Measurements from ENCODE around the gene MAD1L1.
A peak's percentile ranks its signal among the peaks of the same experiment; 100 is the strongest.

MAD1L1 gene

GRCh38 chr7:2019711-2020511, 212.8 kb downstream of the MAD1L1 start:
- DNase-seq, result peak; percentile 18 to 57

- no peak for DNase-seq
Observed at GRCh38 chr7:2019461-2019710, 213.4 kb downstream of the MAD1L1 start.

GRCh38 chr7:2018569-2019460, 213.9 kb downstream of the MAD1L1 start:
- no peak for DNase-seq

- no peak for DNase-seq
Observed at GRCh38 chr7:2017914-2018568, 214.7 kb downstream of the MAD1L1 start.

- no peak for DNase-seq
Observed at GRCh38 chr7:2017481-2017891, 215.3 kb downstream of the MAD1L1 start.

GRCh38 chr7:2016761-2017480, 215.8 kb downstream of the MAD1L1 start:
- DNase-seq, result no peak

- no peak for DNase-seq
Observed at GRCh38 chr7:2016021-2016631, 216.6 kb downstream of the MAD1L1 start.

GRCh38 chr7:2015251-2015871, 217.4 kb downstream of the MAD1L1 start:
- no peak for DNase-seq

- no peak for DNase-seq
Observed at GRCh38 chr7:2014391-2015241, 218.1 kb downstream of the MAD1L1 start.

- no peak for DNase-seq
Observed at GRCh38 chr7:2013381-2014311, 219.1 kb downstream of the MAD1L1 start.

- DNase-seq, result no peak
Observed at GRCh38 chr7:2012981-2013380, 219.8 kb downstream of the MAD1L1 start.

GRCh38 chr7:2012044-2012900, 220.5 kb downstream of the MAD1L1 start:
- no peak for DNase-seq

- no peak for DNase-seq
Observed at GRCh38 chr7:2011266-2012043, 221.3 kb downstream of the MAD1L1 start.

GRCh38 chr7:2010551-2011265, 222.0 kb downstream of the MAD1L1 start:
- DNase-seq, result no peak

- DNase-seq, result no peak
Observed at GRCh38 chr7:2010101-2010500, 222.6 kb downstream of the MAD1L1 start.

- no peak for DNase-seq
Observed at GRCh38 chr7:2009541-2010001, 223.2 kb downstream of the MAD1L1 start.

- DNase-seq, result no peak
Observed at GRCh38 chr7:2008936-2009540, 223.7 kb downstream of the MAD1L1 start.
